Iris pigment epithelial cell (primary cell): ENCODE measurements around the gene CANX.

Experiments
- DNase-seq: peaks from one replicate; pipeline ENCODE4 v3.0.0-alpha.2; 2011; ENCODE audit warnings: low read depth

Gene CANX

GRCh38 chr5:179753971-179754370 is 55.2 kb downstream of the CANX start:
- DNase-seq = no peak

GRCh38 chr5:179755022-179755421 is 56.3 kb downstream of the CANX start:
- DNase-seq = peak; percentile 61

GRCh38 chr5:179758955-179759354 is 60.2 kb downstream of the CANX start:
- DNase-seq = no peak

GRCh38 chr5:179759581-179760551 is 61.1 kb downstream of the CANX start:
- no peak for DNase-seq

- DNase-seq = peak; percentile 51
Measured at GRCh38 chr5:179762079-179762780, 63.5 kb downstream of the CANX start.

GRCh38 chr5:179762781-179763176 is 64.0 kb downstream of the CANX start:
- peak; percentile 43 for DNase-seq

GRCh38 chr5:179763215-179763945 is 64.6 kb downstream of the CANX start:
- DNase-seq = peak; percentile 82

- no peak for DNase-seq
Measured at GRCh38 chr5:179764056-179764455, 65.3 kb downstream of the CANX start.

- DNase-seq = peak; percentile 93
Measured at GRCh38 chr5:179765400-179765799, 66.6 kb downstream of the CANX start.

GRCh38 chr5:179766021-179766725 is 67.4 kb downstream of the CANX start:
- peak; percentile 79 for DNase-seq

- DNase-seq = no peak
Measured at GRCh38 chr5:179766726-179767455, 68.1 kb downstream of the CANX start.

- no peak for DNase-seq
Measured at GRCh38 chr5:179767496-179768100, 68.8 kb downstream of the CANX start.

- DNase-seq = no peak
Measured at GRCh38 chr5:179768326-179769085, 69.7 kb downstream of the CANX start.

- DNase-seq = no peak
Measured at GRCh38 chr5:179769271-179769670, 70.5 kb downstream of the CANX start.

GRCh38 chr5:179769796-179770195 is 71.0 kb downstream of the CANX start:
- DNase-seq = no peak

GRCh38 chr5:179771311-179771895 is 72.6 kb downstream of the CANX start:
- no peak for DNase-seq

- no peak for DNase-seq
Measured at GRCh38 chr5:179772351-179772750, 73.6 kb downstream of the CANX start.

- DNase-seq = no peak
Measured at GRCh38 chr5:179773686-179774040, 74.9 kb downstream of the CANX start.

- DNase-seq = no peak
Measured at GRCh38 chr5:179774442-179774841, 75.7 kb downstream of the CANX start.
